ENCODE results near the gene MERTK. TPM values are rescaled to one million over a fixed set of nuclear protein-coding genes. Genes with fewer than 3 reads are reported as not detected.

Gene MERTK
- total RNA-seq, 1 donor = under 0.01 TPM

- TF ChIP-seq CTCF (IDR thresholded peaks at IDR 0.05; ENCODE audit: insufficient read depth, low read depth, low read length) = no peak
- DNase-seq (ENCODE audit: low read depth) = peak; percentile 54
- H3K4me3 ChIP-seq (ENCODE audit: low read depth, low read length) = no peak overlapping the region
Measured at GRCh38 chr2:112006076-112006410, 107.6 kb downstream of the MERTK start.

GRCh38 chr2:112007493-112007892, 109.1 kb downstream of the MERTK start:
- no peak for DNase-seq (ENCODE audit: low read depth)
- no peak for TF ChIP-seq CTCF (IDR thresholded peaks at IDR 0.05; ENCODE audit: insufficient read depth, low read depth, low read length)
- no peak overlapping the region for H3K4me3 ChIP-seq (ENCODE audit: low read depth, low read length)

GRCh38 chr2:112008910-112009485, 110.6 kb downstream of the MERTK start:
- DNase-seq (ENCODE audit: low read depth) = no peak
- no peak for TF ChIP-seq CTCF (IDR thresholded peaks at IDR 0.05; ENCODE audit: insufficient read depth, low read depth, low read length)

GRCh38 chr2:112010751-112011150, 112.3 kb downstream of the MERTK start:
- no peak for DNase-seq (ENCODE audit: low read depth)
- TF ChIP-seq CTCF (IDR thresholded peaks at IDR 0.05; ENCODE audit: insufficient read depth, low read depth, low read length) = no peak
- H3K4me3 ChIP-seq (ENCODE audit: low read depth, low read length) = no peak overlapping the region

More at GRCh38 chr2:112008910-112009485, 110.6 kb downstream of the MERTK start:
- no peak overlapping the region for H3K4me3 ChIP-seq (ENCODE audit: low read depth, low read length)

- TF ChIP-seq CTCF (IDR thresholded peaks at IDR 0.05; ENCODE audit: insufficient read depth, low read depth, low read length) = no peak
- no peak for DNase-seq (ENCODE audit: low read depth)
- H3K4me3 ChIP-seq (ENCODE audit: low read depth, low read length) = no peak overlapping the region
Measured at GRCh38 chr2:112012556-112012955, 114.1 kb downstream of the MERTK start.

GRCh38 chr2:112018846-112019245, 120.4 kb downstream of the MERTK start:
- H3K4me3 ChIP-seq (ENCODE audit: low read depth, low read length) = no peak overlapping the region
- DNase-seq (ENCODE audit: low read depth) = no peak
- no peak for TF ChIP-seq CTCF (IDR thresholded peaks at IDR 0.05; ENCODE audit: insufficient read depth, low read depth, low read length)

- no peak for DNase-seq (ENCODE audit: low read depth)
- no peak for TF ChIP-seq CTCF (IDR thresholded peaks at IDR 0.05; ENCODE audit: insufficient read depth, low read depth, low read length)
- no peak overlapping the region for H3K4me3 ChIP-seq (ENCODE audit: low read depth, low read length)
Measured at GRCh38 chr2:112019569-112019982, 121.2 kb downstream of the MERTK start.

All from fibroblast of villous mesenchyme (primary cell).